AG04449 (cell line): ENCODE data around the gene SV2B.

Experiments
- CTCF ChIA-PET: fragments of 350-600 bp; formaldehyde crosslinking; extraction: SDS; loops from one replicate; lab custom pipeline; 2021; ENCODE audit warnings: antibody characterized with exemption; lab: Yijun Ruan, JAX
- POLR2A ChIA-PET: fragments of 400-600, 350-600 bp; formaldehyde crosslinking; extraction: SDS; loops from one replicate; lab custom pipeline; 2020; ENCODE audit warnings: antibody characterized with exemption, inconsistent platforms; lab: Yijun Ruan, JAX
- DNase-seq: peaks from one replicate; pipeline ENCODE4 v3.0.0-alpha.2; 2010; ENCODE audit warnings: low read depth, low spot score
- H3K4me3 ChIP-seq: 2 replicates; pipeline ENCODE4 v1.5.1; 2011; ENCODE audit warnings: low read depth, mild to moderate bottlenecking, control low read depth, low read length
- TF ChIP-seq, protein P1 (sequence below): IDR thresholded peaks from one replicate; pipeline ENCODE4 v1.5.1; 2011; ENCODE audit warnings: mild to moderate bottlenecking, moderate library complexity, low read length, control low read depth, inconsistent platforms; ENCODE audit not compliant: insufficient read depth; ENCODE audit errors: missing control alignments

SV2B gene

DNA sequence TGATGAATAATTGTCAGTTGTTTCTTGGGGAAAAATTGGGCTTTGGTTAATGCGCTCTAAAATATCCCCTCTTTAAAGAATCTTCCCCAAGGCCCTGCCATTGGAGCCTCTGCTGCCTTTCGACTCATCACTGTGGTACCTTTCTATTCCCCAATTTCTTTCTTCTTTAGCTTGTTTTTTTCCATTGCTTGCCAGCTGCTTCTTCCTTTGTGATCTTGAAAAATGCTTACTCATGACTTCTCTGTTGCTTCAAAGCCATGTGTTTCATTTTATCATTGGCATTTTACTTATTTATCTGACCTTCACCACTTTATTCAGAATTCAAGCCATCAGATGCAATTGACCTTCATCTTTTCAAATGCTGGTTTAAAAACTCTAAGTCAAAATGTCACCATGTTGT lies 84.4 kb downstream of the SV2B start:
- H3K4me3 ChIP-seq = no peak overlapping the region
- POLR2A ChIA-PET = no interaction called here
- TF ChIP-seq, protein P1, sequence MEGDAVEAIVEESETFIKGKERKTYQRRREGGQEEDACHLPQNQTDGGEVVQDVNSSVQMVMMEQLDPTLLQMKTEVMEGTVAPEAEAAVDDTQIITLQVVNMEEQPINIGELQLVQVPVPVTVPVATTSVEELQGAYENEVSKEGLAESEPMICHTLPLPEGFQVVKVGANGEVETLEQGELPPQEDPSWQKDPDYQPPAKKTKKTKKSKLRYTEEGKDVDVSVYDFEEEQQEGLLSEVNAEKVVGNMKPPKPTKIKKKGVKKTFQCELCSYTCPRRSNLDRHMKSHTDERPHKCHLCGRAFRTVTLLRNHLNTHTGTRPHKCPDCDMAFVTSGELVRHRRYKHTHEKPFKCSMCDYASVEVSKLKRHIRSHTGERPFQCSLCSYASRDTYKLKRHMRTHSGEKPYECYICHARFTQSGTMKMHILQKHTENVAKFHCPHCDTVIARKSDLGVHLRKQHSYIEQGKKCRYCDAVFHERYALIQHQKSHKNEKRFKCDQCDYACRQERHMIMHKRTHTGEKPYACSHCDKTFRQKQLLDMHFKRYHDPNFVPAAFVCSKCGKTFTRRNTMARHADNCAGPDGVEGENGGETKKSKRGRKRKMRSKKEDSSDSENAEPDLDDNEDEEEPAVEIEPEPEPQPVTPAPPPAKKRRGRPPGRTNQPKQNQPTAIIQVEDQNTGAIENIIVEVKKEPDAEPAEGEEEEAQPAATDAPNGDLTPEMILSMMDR = no peak
- CTCF ChIA-PET = no interaction called here
- no peak for DNase-seq

DNA sequence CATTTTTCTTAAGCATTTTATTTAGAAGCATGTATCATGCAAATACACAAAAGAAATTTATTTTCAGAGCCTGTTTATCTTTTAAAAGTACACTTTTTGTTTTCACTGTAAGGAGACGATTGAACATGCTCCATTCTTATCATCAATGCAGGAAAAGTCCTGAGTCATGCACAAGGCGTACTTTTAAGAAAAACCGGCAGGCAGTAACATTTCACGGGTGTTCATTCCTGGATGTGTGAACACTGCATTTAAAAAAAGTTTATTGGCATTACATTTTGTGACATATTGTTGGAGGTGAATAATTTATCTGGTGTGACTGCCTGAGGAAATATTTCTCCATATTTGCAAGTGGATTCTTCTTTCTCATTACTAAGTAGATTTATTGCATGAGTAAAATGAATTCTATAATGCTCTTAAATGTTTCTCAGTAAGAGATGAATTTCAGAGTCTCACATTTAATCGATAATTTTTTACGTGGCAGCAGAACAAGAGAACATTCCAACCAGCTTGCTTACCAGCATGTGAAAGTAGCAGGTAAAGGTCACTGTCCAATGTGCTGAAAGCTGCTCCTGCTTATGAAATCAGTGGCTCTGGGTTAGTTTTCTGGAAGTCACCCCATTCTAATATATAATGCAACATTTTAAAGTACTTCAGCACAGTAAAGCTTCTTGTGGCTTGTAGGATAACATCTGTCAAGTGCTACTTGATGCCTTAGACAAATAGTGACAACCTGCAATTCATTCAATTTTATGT lies 87.0 kb downstream of the SV2B start:
- TF ChIP-seq, protein P1 = no peak
- ChIA-PET CTCF (interaction anchor here (0.7 to 1.5 kb wide), 2 partner anchors 85 to 86 kb away, joined by 3 read pairs; no protein-coding TSS in a partner anchor), POLR2A (no interaction called here)
- DNase-seq = no peak
- no peak overlapping the region for H3K4me3 ChIP-seq

DNA sequence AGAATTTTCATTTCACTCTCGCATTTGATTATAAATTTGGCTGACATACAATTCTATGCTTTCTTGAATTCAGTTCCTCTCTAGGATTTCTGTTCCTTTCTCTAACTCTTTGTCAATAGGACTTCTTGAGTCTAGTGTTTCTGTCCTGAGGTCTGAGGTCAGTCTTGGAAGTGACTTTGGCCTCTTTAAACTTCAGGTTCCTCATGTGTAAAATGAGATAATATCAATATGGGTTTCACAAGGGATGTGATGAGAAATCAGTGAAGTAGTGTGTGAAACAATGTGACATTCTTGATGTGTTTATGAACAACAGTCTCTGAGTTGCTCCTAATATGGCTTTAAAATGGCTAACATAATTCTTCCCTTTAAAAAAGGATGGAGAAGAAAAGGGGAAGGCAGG lies 92.2 kb downstream of the SV2B start:
- DNase-seq = no peak
- no peak overlapping the region for H3K4me3 ChIP-seq
- POLR2A ChIA-PET = no interaction called here
- CTCF ChIA-PET = no interaction called here
- TF ChIP-seq, protein P1 = no peak

GRCh38 chr15:91192690-91193377 lies 92.8 kb downstream of the SV2B start:
- POLR2A ChIA-PET = no interaction called here
- no peak for DNase-seq
- H3K4me3 ChIP-seq = no peak overlapping the region
- TF ChIP-seq, protein P1 = no peak
- CTCF ChIA-PET = no interaction called here

DNA sequence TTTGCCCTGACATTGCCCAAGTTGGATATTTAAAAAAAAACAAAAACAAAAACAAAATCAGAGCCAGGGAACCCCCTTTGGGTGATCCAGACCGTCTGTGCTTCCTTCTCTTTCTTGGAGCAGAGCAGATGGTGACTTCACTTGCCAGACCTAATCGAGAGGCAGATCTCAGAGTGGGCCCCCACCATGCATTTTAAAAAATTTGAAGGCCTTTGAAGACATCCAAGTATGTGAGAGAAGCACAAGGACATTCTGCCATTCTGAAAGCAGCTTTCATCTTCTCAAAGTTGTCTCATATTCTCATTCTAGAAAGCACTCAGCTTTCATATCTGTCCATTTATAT lies 93.3 kb downstream of the SV2B start:
- ChIA-PET CTCF (no interaction called here), POLR2A (no interaction called here)
- DNase-seq = no peak
- TF ChIP-seq, protein P1 = no peak
- no peak overlapping the region for H3K4me3 ChIP-seq

- ChIA-PET CTCF (no interaction called here), POLR2A (no interaction called here)
- DNase-seq = no peak
- TF ChIP-seq, protein P1 = no peak
- no peak overlapping the region for H3K4me3 ChIP-seq
Measured at GRCh38 chr15:91196127-91196526, 96.1 kb downstream of the SV2B start.
